ENCODE measurements around the gene PIF1. TPM values are rescaled to one million over a fixed set of nuclear protein-coding genes. Genes with fewer than 3 reads are reported as not detected.

PIF1 gene, protein sequence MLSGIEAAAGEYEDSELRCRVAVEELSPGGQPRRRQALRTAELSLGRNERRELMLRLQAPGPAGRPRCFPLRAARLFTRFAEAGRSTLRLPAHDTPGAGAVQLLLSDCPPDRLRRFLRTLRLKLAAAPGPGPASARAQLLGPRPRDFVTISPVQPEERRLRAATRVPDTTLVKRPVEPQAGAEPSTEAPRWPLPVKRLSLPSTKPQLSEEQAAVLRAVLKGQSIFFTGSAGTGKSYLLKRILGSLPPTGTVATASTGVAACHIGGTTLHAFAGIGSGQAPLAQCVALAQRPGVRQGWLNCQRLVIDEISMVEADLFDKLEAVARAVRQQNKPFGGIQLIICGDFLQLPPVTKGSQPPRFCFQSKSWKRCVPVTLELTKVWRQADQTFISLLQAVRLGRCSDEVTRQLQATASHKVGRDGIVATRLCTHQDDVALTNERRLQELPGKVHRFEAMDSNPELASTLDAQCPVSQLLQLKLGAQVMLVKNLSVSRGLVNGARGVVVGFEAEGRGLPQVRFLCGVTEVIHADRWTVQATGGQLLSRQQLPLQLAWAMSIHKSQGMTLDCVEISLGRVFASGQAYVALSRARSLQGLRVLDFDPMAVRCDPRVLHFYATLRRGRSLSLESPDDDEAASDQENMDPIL
- 19.0 and 23.4 TPM in 2 replicates for total RNA-seq

DNA sequence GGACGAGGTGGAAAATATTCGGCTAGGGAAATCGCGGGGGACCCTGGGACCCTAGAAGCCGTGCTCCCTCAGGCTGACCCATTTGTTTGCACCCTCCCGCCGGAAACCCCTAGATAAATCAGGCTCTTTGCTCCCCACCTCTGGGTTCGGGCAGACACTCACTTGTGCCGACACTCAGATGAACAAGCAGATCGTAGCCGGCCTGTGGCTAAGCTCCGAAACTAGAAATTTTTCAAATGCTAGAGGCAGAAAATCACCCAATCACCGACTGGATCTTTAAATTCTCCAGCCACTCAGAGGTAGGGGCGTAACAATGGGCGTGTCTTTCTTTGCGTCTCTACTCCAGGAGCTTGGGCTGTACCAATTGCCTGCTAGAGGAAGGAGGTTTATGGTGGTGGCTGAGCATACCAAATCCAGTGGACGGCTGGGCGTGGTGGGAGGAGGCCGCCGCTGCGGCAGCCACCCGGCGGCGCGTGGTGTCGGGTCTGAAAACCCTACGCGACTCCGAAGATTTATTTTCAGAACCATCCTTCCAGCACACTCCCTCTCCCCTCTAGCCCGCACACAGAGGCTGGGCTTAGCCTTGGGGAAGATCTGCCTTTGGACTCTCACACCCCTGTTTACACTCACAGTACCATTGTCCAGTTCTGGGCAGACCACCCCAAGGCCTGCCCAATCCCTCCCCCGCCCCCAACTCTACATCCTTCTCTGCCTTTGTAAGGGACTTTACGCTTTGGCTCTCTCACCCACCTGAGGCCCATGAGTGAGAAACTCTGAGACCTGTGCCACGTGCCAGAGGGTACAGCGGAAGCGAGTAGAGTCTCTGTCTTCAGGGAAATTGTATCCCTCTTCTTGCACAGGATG lies at the start of gene PIF1:
Gene PIF1 (minus strand): TSS at position 217 of the 864 bp plus-strand sequence. CDS start 1,312 bp downstream, outside the sequence.

DNA sequence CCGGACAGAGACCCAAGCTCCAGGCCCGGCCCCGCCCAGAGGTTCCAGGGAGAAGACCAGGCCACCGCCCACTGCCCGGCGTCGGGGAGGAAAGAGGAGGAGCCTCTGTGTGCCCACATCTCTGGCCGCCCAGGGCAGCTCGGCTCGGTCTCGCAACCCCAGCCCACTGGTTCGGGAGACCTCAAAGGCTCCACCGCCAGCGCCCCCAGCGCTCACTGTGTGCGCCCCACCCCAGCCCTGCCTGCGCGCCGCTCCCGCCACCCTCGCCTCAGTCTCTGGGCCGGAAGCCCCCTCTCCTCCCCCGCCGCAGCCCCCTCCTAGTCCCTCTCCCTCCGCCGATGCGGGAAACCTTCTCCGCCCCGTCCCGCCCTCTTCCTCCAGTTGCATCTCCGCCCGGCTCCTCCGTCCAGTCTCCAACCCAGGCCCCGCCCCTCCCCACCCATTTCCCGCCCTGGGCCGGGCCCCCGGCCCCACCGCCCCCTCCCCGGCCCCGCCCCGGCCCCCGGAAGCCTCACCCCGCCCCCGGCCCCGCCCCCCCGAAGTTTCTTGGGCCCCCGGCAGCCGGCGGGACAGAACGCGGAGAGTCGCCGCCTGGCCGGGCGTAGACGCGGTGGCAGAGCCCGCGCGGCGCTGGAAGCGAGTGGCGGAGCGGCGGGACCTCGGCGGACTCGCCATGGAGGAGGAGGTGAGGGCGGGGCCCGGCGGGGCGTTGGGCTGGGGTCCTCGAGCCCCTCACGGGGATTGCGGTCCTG lies 16.1 kb upstream of the PIF1 start, which contains the start of gene PLEKHO2:
Gene PLEKHO2 (plus strand): TSS at position 572 of the 752 bp plus-strand sequence. CDS start 102 bp downstream, at position 674.

DNA sequence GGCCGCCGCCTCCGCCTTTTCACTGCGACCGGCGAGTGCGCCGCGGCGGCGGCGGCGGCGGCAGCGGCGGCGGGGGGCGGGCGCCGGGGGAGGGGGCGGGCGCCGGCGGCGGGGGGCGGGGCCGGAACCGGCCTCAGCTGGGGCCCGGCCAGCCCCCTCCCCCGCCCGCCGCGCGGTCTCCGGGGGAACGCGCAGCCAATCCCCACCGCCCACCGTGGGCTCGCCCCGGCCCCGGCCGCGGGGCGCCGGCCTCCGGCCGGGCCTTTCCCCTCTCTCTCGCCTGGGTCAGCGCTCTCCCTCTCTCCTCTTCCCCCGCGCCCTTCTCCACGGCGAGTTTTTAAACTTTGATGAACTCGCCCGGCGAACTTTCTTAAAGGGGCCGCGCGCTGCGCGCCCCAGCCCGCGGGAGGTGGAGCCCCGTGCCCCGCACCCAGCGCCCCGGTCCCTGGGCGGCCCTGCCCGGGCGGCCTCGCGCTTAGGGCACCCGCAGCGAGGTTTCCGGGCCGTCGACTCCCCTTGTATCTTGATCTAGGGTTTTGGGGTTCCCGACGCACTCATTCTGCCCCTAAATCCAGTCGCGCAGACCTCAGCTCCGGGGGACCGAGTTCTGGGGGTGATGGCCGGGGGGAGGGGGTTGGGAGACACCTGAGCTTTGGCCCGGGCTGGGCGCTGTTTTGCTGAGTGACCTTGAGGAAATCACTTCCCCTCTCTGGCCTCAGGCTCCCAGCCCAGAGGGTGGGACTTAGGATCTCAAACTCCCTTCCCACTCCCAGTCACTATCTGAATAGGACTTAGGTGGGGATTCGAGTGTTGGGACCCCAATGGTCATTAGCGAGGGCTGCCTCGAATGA lies 49.7 kb downstream of the PIF1 start, which contains the start of gene RBPMS2:
Gene RBPMS2 (minus strand): TSS at position 39 of the 851 bp plus-strand sequence. CDS start 270 bp downstream, outside the sequence.

Other genes starting within 250 kb of the PIF1 start
- gene RBPMS2, start 50.1 kb downstream of the PIF1 start, total RNA-seq = not detected in 2 replicates
- gene PLEKHO2, start 16.3 kb upstream of the PIF1 start, total RNA-seq = 30.8 and 31.9 TPM in 2 replicates
- gene ANKDD1A, start 86.3 kb upstream of the PIF1 start, total RNA-seq = 0.35 and 1.7 TPM in 2 replicates
- gene SPG21, start 164.3 kb upstream of the PIF1 start, total RNA-seq = 71.2 and 89.9 TPM in 2 replicates
- 26.4 and 30.0 TPM in 2 replicates for gene MTFMT, start 204.0 kb upstream of the PIF1 start, total RNA-seq
- gene SLC51B, start 219.7 kb upstream of the PIF1 start, total RNA-seq = not detected in 2 replicates
- 12.1 and 12.8 TPM in 2 replicates for gene RASL12, start 242.3 kb upstream of the PIF1 start, total RNA-seq